ENCODE measurements around the gene ARHGEF4. TPM values are rescaled to one million over a fixed set of nuclear protein-coding genes. Genes with fewer than 3 reads are reported as not detected.

The ARHGEF4 gene
- total and polyA plus RNA-seq, 2 experiments from 2014 or later = 4.6 to 16.6 TPM

DNA sequence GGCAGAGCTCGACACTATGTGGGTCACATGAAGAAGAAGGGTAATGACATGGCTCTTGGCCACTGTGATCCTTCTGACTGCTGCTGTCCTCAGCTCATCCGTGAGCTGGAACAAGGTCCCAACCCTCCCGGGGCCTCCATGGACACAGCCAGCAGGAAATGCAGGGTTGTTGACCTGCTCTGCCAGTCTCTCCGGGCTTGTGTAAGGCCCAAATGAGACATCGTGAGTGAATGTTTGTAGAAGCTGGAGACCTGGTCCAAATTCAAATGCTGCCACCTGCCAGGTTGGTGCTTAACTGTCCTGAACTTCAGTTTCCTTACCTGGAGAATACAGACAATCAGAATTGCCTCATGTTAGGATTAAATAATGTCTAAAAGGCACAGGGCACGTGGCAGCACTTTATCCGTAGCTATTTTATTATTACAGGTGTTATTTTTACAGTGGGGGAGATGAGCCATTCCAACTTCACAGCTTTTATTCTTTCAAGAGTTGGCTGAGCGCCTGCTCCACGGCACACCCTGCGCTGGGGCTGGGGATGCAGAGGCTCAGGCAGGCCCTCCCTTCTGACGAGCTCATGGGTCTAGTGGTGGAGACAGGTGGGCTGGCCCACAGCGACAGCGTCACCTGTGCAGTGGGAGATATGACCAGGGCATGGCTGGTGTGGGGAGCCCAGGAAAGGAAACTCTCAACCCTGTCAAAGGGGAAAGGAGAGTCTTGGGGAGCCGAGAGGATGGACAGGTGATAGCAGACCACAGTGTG is 15.1 kb downstream of the ARHGEF4 start:
- no peaks in the 10 kb centered on the region for H3K79me2 ChIP-seq (replicated peaks; ENCODE audit: insufficient read depth)
- Mint-ChIP-seq H3K27ac (peak overlapping the region; percentile 21; the same call in 1 of the 2 replicates), H3K9me3 (no peaks in the 10 kb centered on the region), H3K36me3 (ENCODE audit: low read depth) (no peaks in the 10 kb centered on the region), H3K27me3 (ENCODE audit: insufficient read depth, low read depth, poor library complexity) (no peaks in the 10 kb centered on the region), H3K4me1 (peaks cover 2% of the 10 kb centered on the region; the same call in 1 of the 3 replicates), H3K4me3 (no peak overlapping the region)
- H3F3A ChIP-seq (replicated peaks; ENCODE audit: low read depth) = no peaks in the 10 kb centered on the region
- no peaks in the 10 kb centered on the region for H3K27me3 ChIP-seq (ENCODE audit: insufficient read depth)
- H4K20me1 ChIP-seq (replicated peaks; ENCODE audit: insufficient read depth) = no peaks in the 10 kb centered on the region
- H3K27ac ChIP-seq (ENCODE audit: low read depth) = no peak overlapping the region
- H3K9me2 ChIP-seq (ENCODE audit: insufficient read depth) = no peaks in the 10 kb centered on the region
- no peak for DNase-seq (ENCODE audit: low spot score)
- no peak overlapping the region for H3K4me3 ChIP-seq
- no peaks in the 10 kb centered on the region for H3K36me3 ChIP-seq (ENCODE audit: insufficient read depth)
- H2AFZ ChIP-seq = no peak overlapping the region
- TF ChIP-seq STAT1 (IDR thresholded peaks at IDR 0.05; ENCODE audit: unreplicated experiment) (no peak), EZH2phosphoT487 (IDR thresholded peaks at IDR 0.05; ENCODE audit: unreplicated experiment) (no peak), ZNF114 (CRISPR knock-in tag; IDR thresholded peaks at IDR 0.05) (no peak), NANOG (IDR thresholded peaks at IDR 0.05; ENCODE audit: borderline replicate concordance) (no peak), REST (IDR thresholded peaks at IDR 0.05; ENCODE audit: unreplicated experiment) (no peak), EZH2 (IDR thresholded peaks at IDR 0.05; ENCODE audit: low read depth, unreplicated experiment) (no peak), ZNF462 (CRISPR knock-in tag; IDR thresholded peaks at IDR 0.05) (no peak), CTCF (conservative IDR thresholded peaks at IDR 0.05; ENCODE audit: low read depth in 2 of 2) (no peak), CREB1 (CRISPR knock-in tag; IDR thresholded peaks at IDR 0.05; ENCODE audit: low read depth) (no peak), ZNF331 (CRISPR knock-in tag; IDR thresholded peaks at IDR 0.05; ENCODE audit: low read depth) (no peak), JUNB (IDR thresholded peaks at IDR 0.05; ENCODE audit: unreplicated experiment) (no peak), POLR2AphosphoS5 (IDR thresholded peaks at IDR 0.05; ENCODE audit: low read depth) (no peak)
- TF ChIP-seq, protein P1, sequence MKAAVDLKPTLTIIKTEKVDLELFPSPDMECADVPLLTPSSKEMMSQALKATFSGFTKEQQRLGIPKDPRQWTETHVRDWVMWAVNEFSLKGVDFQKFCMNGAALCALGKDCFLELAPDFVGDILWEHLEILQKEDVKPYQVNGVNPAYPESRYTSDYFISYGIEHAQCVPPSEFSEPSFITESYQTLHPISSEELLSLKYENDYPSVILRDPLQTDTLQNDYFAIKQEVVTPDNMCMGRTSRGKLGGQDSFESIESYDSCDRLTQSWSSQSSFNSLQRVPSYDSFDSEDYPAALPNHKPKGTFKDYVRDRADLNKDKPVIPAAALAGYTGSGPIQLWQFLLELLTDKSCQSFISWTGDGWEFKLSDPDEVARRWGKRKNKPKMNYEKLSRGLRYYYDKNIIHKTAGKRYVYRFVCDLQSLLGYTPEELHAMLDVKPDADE (IDR thresholded peaks at IDR 0.05) = no peak
- no peak overlapping the region for H3K4me2 ChIP-seq
- no peaks in the 10 kb centered on the region for H3K4me1 ChIP-seq (ENCODE audit: insufficient read depth)
- ATAC-seq = no peak

Data from GM23338 (cell line).